Endothelial cell of umbilical vein (primary cell): ENCODE data around the gene IDI1. TPM values are rescaled to one million over a fixed set of nuclear protein-coding genes. Genes with fewer than 3 reads are reported as not detected.
A peak's percentile ranks its signal among the peaks of the same experiment; 100 is the strongest.

Source experiments
- BruUV-seq: library from RNA; stranded (reverse); fragments of 400-500 nt; replicated peaks from 2 replicates; lab custom pipeline; 2021; lab: Mats Ljungman, UMichigan
- CTCF ChIA-PET: fragments of 300-600, 350-600 bp; sonication (Branson Sonifier 250); formaldehyde crosslinking; loops from one replicate; lab custom pipeline; 2021; ENCODE audit warnings: antibody characterized with exemption, inconsistent platforms; lab: Charles Lee
- POLR2A ChIA-PET: fragments of 300-600, 350-600 bp; sonication (Branson Sonifier 250); formaldehyde crosslinking; loops from one replicate; lab custom pipeline; 2021; ENCODE audit warnings: antibody characterized with exemption, inconsistent platforms; lab: Charles Lee
- DNase-seq: peaks from one replicate; pipeline ENCODE4 v3.0.0-alpha.2; 2011; ENCODE audit warnings: low read depth, low spot score
- FAIRE-seq: peaks from 2 replicates; lab custom pipeline; 2011; peaks lifted over from hg19 to GRCh38; lab: Jason Lieb, UNC
- H2AFZ ChIP-seq: 2 replicates; pipeline ENCODE4 v1.6.0; 2012; ENCODE audit warnings: low read depth, low read length, control low read depth, inconsistent platforms
- H3K27ac ChIP-seq: 2 replicates; pipeline ENCODE4 v1.5.1; 2011; ENCODE audit warnings: low read depth, mild to moderate bottlenecking, control low read depth, low read length, moderate library complexity; ENCODE audit not compliant: insufficient read depth
- H3K27me3 ChIP-seq, 2 experiments: 2 replicates each; pipeline versions ENCODE4 v1.6.0 to v1.6.1; 2011; ENCODE audit warnings: low read length in 2 of 2, mixed read lengths in 1 of 2; ENCODE audit not compliant: control insufficient read depth in 2 of 2, insufficient read depth in 2 of 2
- H3K36me3 ChIP-seq, 2 experiments: 2 replicates in 1 of 2; 3 replicates in 1 of 2; pipeline ENCODE4 v1.5.1; 2011; ENCODE audit warnings: low read length in 2 of 2, mild to moderate bottlenecking in 1 of 2, moderate library complexity in 1 of 2; ENCODE audit not compliant: control insufficient read depth in 2 of 2, insufficient read depth in 2 of 2; ENCODE audit errors: extremely low read depth in 1 of 2
- H3K4me1 ChIP-seq: 3 replicates; pipeline ENCODE4 v1.5.1; 2011; ENCODE audit warnings: mild to moderate bottlenecking, low read length; ENCODE audit not compliant: control insufficient read depth, insufficient read depth; ENCODE audit errors: extremely low read depth
- H3K4me2 ChIP-seq: 2 replicates; pipeline ENCODE4 v1.6.1; 2011; ENCODE audit warnings: low read length, control low read depth, mixed read lengths; ENCODE audit not compliant: insufficient read depth
- H3K4me3 ChIP-seq, 3 experiments: fragments of 200-600 bp in 1 of 3; sonication (generic), shearing (Covaris generic) in 1 of 3; replicated peaks in 1 of 3; 2 replicates each; pipeline ENCODE4 v1.5.1; 2011 to 2016; ENCODE audit warnings: control low read depth in 3 of 3, low read length in 3 of 3, mild to moderate bottlenecking in 2 of 3, inconsistent platforms in 1 of 3, low read depth in 1 of 3, moderate library complexity in 1 of 3; ENCODE audit not compliant: insufficient read depth in 1 of 3
- H3K79me2 ChIP-seq: 2 replicates; pipeline ENCODE4 v1.6.0; 2012; ENCODE audit warnings: low read length, inconsistent platforms; ENCODE audit not compliant: control insufficient read depth, insufficient read depth
- H3K9ac ChIP-seq: replicated peaks from 2 replicates; pipeline ENCODE3; 2011; ENCODE audit warnings: low read length, control low read depth; ENCODE audit not compliant: insufficient read depth; ENCODE audit errors: extremely low read depth
- H3K9me1 ChIP-seq: replicated peaks from 3 replicates; pipeline ENCODE4 v1.6.0; 2011; ENCODE audit warnings: mild to moderate bottlenecking, low read length; ENCODE audit not compliant: control insufficient read depth, insufficient read depth; ENCODE audit errors: extremely low read depth
- H3K9me3 ChIP-seq: replicated peaks from 2 replicates; pipeline ENCODE4 v1.5.1; 2012; ENCODE audit warnings: low read length, inconsistent platforms; ENCODE audit not compliant: control insufficient read depth, insufficient read depth
- H4K20me1 ChIP-seq: replicated peaks from 2 replicates; pipeline ENCODE3; 2011; ENCODE audit warnings: mild to moderate bottlenecking, low read length; ENCODE audit not compliant: control insufficient read depth, insufficient read depth; ENCODE audit errors: extremely low read depth
- CTCF ChIP-seq, 2 donors: IDR thresholded peaks; 1 replicate in 1 of 2; 2 replicates in 1 of 2; pipeline ENCODE4 v1.5.1; 2011; ENCODE audit warnings: low read length in 2 of 2, mild to moderate bottlenecking in 2 of 2, moderate library complexity in 2 of 2, control low read depth in 1 of 2, inconsistent platforms in 1 of 2, low read depth in 1 of 2; ENCODE audit not compliant: insufficient read depth in 1 of 2; ENCODE audit errors: extremely low read depth in 1 of 2
- EZH2 ChIP-seq: IDR thresholded peaks from 2 replicates; pipeline ENCODE4 v1.6.1; 2012; ENCODE audit warnings: borderline replicate concordance, low read depth, mild to moderate bottlenecking, moderate library complexity, low read length, inconsistent platforms; ENCODE audit not compliant: severe bottlenecking
- FOS ChIP-seq: IDR thresholded peaks from 2 replicates; pipeline ENCODE4 v1.6.1; 2011; ENCODE audit warnings: mild to moderate bottlenecking, low read length, moderate library complexity, borderline replicate concordance; ENCODE audit not compliant: insufficient read depth
- GATA2 ChIP-seq: IDR thresholded peaks from 2 replicates; pipeline ENCODE4 v1.7.0; 2011; ENCODE audit warnings: low read depth, mild to moderate bottlenecking, moderate library complexity, mixed read lengths, low read length; ENCODE audit not compliant: insufficient read length, insufficient read depth
- JUN ChIP-seq: IDR thresholded peaks from 2 replicates; pipeline ENCODE4 v1.6.1; 2011; ENCODE audit warnings: borderline replicate concordance, low read depth; ENCODE audit not compliant: insufficient read length, insufficient read depth
- MAX ChIP-seq: IDR thresholded peaks from 2 replicates; pipeline ENCODE4 v1.6.1; 2011; ENCODE audit not compliant: insufficient read depth, insufficient read length
- MYC ChIP-seq: IDR thresholded peaks from one replicate; pipeline ENCODE4 v1.6.1; 2011; ENCODE audit warnings: mild to moderate bottlenecking, low read depth, low read length
- POLR2A ChIP-seq: IDR thresholded peaks from 2 replicates; pipeline ENCODE4 v1.6.1; 2012; ENCODE audit warnings: low read depth, mild to moderate bottlenecking, control low read depth, low read length
- POLR2AphosphoS5 ChIP-seq: IDR thresholded peaks from 2 replicates; pipeline ENCODE4 v1.6.1; 2012; ENCODE audit warnings: low read depth, mild to moderate bottlenecking, control low read depth, low read length, moderate library complexity; ENCODE audit not compliant: insufficient read depth
- dilution Hi-C: fragments of 300-500 bp; cut with MboI; formaldehyde crosslinking; loops from one replicate; pipeline ENCODE4 v1.15.0; 2019; ENCODE audit warnings: low sequenced_read_pairs; ENCODE audit not compliant: extremely low pct_ligation_motif_present
- intact Hi-C: fragments of 100-400 bp; cut with micrococcal nuclease; formaldehyde crosslinking; loops from one replicate; pipeline ENCODE4 v1.10.0; 2022
- polyA plus RNA-seq, 4 experiments: library from polyadenylated mRNA; depleted of rRNA in 3 of 4; stranded (reverse) in 3 of 4; unstranded in 1 of 4; fragments of >200 nt; gene quantifications; 2 replicates each; pipeline versions ENCODE4 v1.2.1 to v1.2.3, GENCODE V29; 2011 to 2012; ENCODE audit warnings: missing spikeins in 1 of 4
- total RNA-seq: library from RNA; stranded (reverse); gene quantifications from 2 replicates; pipeline ENCODE4 v1.2.3, GENCODE V29; 2021

IDI1 gene
- total and polyA plus RNA-seq, 2 donors (not counting 3 experiments of a cell fraction or from before 2014, with no cell fraction given), result 42.2 to 63.0 TPM

GRCh38 chr10:1061930-1062774 is 13.2 kb upstream of the IDI1 start:
- peak overlapping the region in 1 of 3 experiments; percentile 27 for H3K4me3 ChIP-seq
- intact Hi-C loops (no loop called here), dilution Hi-C loops (no loop called here)
- H3K4me2 ChIP-seq, result peak overlapping the region; percentile 88
- H3K9me1 ChIP-seq, result no peaks in the 10 kb centered on the region
- TF ChIP-seq POLR2A (no peak), FOS (peak; percentile 64), CTCF (IDR thresholded peaks at IDR 0.05; ENCODE audit: extremely low read depth in 1 of 2, insufficient read depth in 1 of 2, low read depth in 1 of 2, low read length in 2 of 2) (no peak), GATA2 (peak; percentile 96), POLR2AphosphoS5 (peak; percentile 49), MAX (no peak), MYC (no peak), JUN (peak; percentile 69), EZH2 (no peak)
- H3K9me3 ChIP-seq, result no peaks in the 10 kb centered on the region
- peak overlapping the region; percentile 37 for H3K27ac ChIP-seq
- FAIRE-seq, result peak; percentile 87
- ChIA-PET POLR2A (no interaction called here), CTCF (interaction anchor here (0.8 to 2.2 kb wide), 2 partner anchors 12 to 48 kb away, joined by 5 to 6 read pairs; no protein-coding TSS in a partner anchor)
- no peaks in the 10 kb centered on the region for H4K20me1 ChIP-seq
- peaks cover 59% of the 10 kb centered on the region for H3K4me1 ChIP-seq
- peak overlapping the region; percentile 24 for H3K9ac ChIP-seq
- H2AFZ ChIP-seq, result no peak overlapping the region
- no peaks in the 10 kb centered on the region for H3K36me3 ChIP-seq
- no TSS peak for BruUV-seq
- H3K79me2 ChIP-seq, result peaks cover 82% of the 10 kb centered on the region
- H3K27me3 ChIP-seq, result no peaks in the 10 kb centered on the region
- peak; percentile 71 for DNase-seq
